K562 (cell line): Measurements from ENCODE around the gene NUP62. TPM values are rescaled to one million over a fixed set of nuclear protein-coding genes. Genes with fewer than 3 reads are reported as not detected.

Experiments
- ATAC-seq: fragments of 200-7000 bp; cut with Tn5 transposase; 3 replicates; pipeline ENCODE4 v1.9.1; 2020; ENCODE audit warnings: moderate library complexity
- BruUV-seq: library from RNA; stranded (reverse); fragments of 400-500 nt; replicated peaks from 2 replicates; lab custom pipeline; 2021; lab: Mats Ljungman, UMichigan
- CTCF ChIA-PET: fragments of 300-600 bp; formaldehyde crosslinking; extraction: SDS; loops from one replicate; lab custom pipeline; 2021; ENCODE audit warnings: low intra/inter-chr PET ratio; lab: Yijun Ruan, JAX
- POLR2A ChIA-PET: fragments of 300-600, 350-650 bp; sonication (Branson Sonifier 250); formaldehyde crosslinking; extraction: SDS; loops from one replicate; lab custom pipeline; 2021; ENCODE audit warnings: antibody characterized with exemption, inconsistent platforms; lab: Yijun Ruan, JAX
- DNase-seq, 4 experiments: peaks; one replicate each; pipeline versions ENCODE4 v3.0.0 to v3.0.0-alpha.2; 2011 to 2018; ENCODE audit warnings: low spot score in 3 of 4, mixed read lengths in 3 of 4; ENCODE audit errors: extremely low read depth in 1 of 4
- FAIRE-seq: peaks from 2 replicates; lab custom pipeline; 2011; peaks lifted over from hg19 to GRCh38; lab: Jason Lieb, UNC
- H2AFZ ChIP-seq: 2 replicates; pipeline ENCODE4 v1.6.0; 2011; ENCODE audit warnings: low read depth, low read length, control low read depth, inconsistent platforms
- H3K27ac ChIP-seq: fragments of 200-600 bp; 3 replicates; pipeline ENCODE4 v1.8.0; 2011; ENCODE audit warnings: low read depth, mild to moderate bottlenecking, control low read depth, inconsistent platforms, low read length, moderate library complexity, mixed read lengths; ENCODE audit errors: extremely low read depth
- H3K27me3 ChIP-seq, 2 experiments: fragments of 300-600 bp in 1 of 2; 2 replicates in 1 of 2; 3 replicates in 1 of 2; pipeline versions ENCODE4 v1.6.0 to v1.8.0; 2011; ENCODE audit warnings: inconsistent platforms in 2 of 2, low read length in 2 of 2, mild to moderate bottlenecking in 1 of 2, mixed read lengths in 1 of 2, moderate library complexity in 1 of 2; ENCODE audit not compliant: control insufficient read depth in 2 of 2, insufficient read depth in 2 of 2
- H3K36me3 ChIP-seq: fragments of 300-600 bp; 3 replicates; pipeline ENCODE4 v1.8.0; 2011; ENCODE audit warnings: mild to moderate bottlenecking, low read length, inconsistent platforms; ENCODE audit not compliant: control insufficient read depth, insufficient read depth
- H3K4me1 ChIP-seq, 2 experiments: fragments of 200-600 bp in 1 of 2; replicated peaks in 1 of 2; 2 replicates in 1 of 2; 3 replicates in 1 of 2; pipeline versions ENCODE4 v1.5.1 to v1.8.0; 2011; ENCODE audit warnings: inconsistent platforms in 2 of 2, low read length in 2 of 2, mild to moderate bottlenecking in 1 of 2, mixed read lengths in 1 of 2, moderate library complexity in 1 of 2; ENCODE audit not compliant: control insufficient read depth in 2 of 2, insufficient read depth in 2 of 2
- H3K4me2 ChIP-seq: 2 replicates; pipeline ENCODE4 v1.6.1; 2011; ENCODE audit warnings: low read length, control low read depth, inconsistent platforms, mixed read lengths; ENCODE audit not compliant: insufficient read depth
- H3K4me3 ChIP-seq: fragments of 200-600 bp; sonication (generic), shearing (Covaris generic); 2 replicates; pipeline ENCODE4 v1.5.1; 2016; ENCODE audit warnings: control low read depth, inconsistent platforms
- H3K79me2 ChIP-seq: fragments of 200-600 bp; 3 replicates; pipeline ENCODE4 v1.8.0; 2011; ENCODE audit warnings: low read length, inconsistent platforms; ENCODE audit not compliant: control insufficient read depth, insufficient read depth
- H3K9ac ChIP-seq, 2 experiments: 2 replicates each; pipeline versions ENCODE4 v1.6.0 to v1.6.1; 2011; ENCODE audit warnings: low read depth in 2 of 2, low read length in 2 of 2, control low read depth in 1 of 2, inconsistent platforms in 1 of 2, mild to moderate bottlenecking in 1 of 2, mixed read lengths in 1 of 2; ENCODE audit not compliant: insufficient read depth in 1 of 2
- H3K9me1 ChIP-seq: one replicate; pipeline ENCODE4 v1.6.0; 2011; ENCODE audit warnings: inconsistent platforms, mild to moderate bottlenecking, low read length, moderate library complexity; ENCODE audit not compliant: control insufficient read depth, insufficient read depth
- H3K9me3 ChIP-seq: replicated peaks from 2 replicates; pipeline ENCODE4 v1.5.1; 2011; ENCODE audit warnings: low read depth, low read length, inconsistent platforms; ENCODE audit not compliant: control insufficient read depth, insufficient read depth
- H4K20me1 ChIP-seq: replicated peaks from 2 replicates; pipeline ENCODE4 v1.6.1; 2011; ENCODE audit warnings: low read length, inconsistent platforms, mixed read lengths; ENCODE audit not compliant: control insufficient read depth, insufficient read depth
- CCAR2 ChIP-seq: fragments of 200-400 bp; formaldehyde crosslinking; IDR thresholded peaks from 2 replicates; pipeline ENCODE4 v1.6.1; 2017; ENCODE audit warnings: mild to moderate bottlenecking, low read depth, low read length
- E2F3 ChIP-seq: fragments of 250-450 bp; sonication (Bioruptor Pico); IDR thresholded peaks from 2 replicates; pipeline ENCODE4 v1.4.0; 2020; ENCODE audit warnings: mild to moderate bottlenecking
- GATA2 ChIP-seq: sonication (generic); formaldehyde crosslinking; IDR thresholded peaks from 2 replicates; pipeline ENCODE4 v1.4.0; 2020; ENCODE audit warnings: mild to moderate bottlenecking, missing genetic modification reagents
- KHSRP ChIP-seq: fragments of 450-650 bp; IDR thresholded peaks from 2 replicates; pipeline ENCODE4 v1.6.1; 2017
- L3MBTL2 ChIP-seq: fragments of 450-650 bp; IDR thresholded peaks from 2 replicates; pipeline ENCODE4 v1.6.1; 2016; ENCODE audit warnings: mild to moderate bottlenecking, moderate library complexity
- SIN3B ChIP-seq: fragments of 450-650 bp; IDR thresholded peaks from 2 replicates; pipeline ENCODE4 v1.6.1; 2017; ENCODE audit warnings: low read depth, mild to moderate bottlenecking, moderate library complexity
- WHSC1 ChIP-seq: IDR thresholded peaks from one replicate; pipeline ENCODE4 v1.6.1; 2012; ENCODE audit warnings: low read length, control low read depth, inconsistent platforms
- ZBED1 ChIP-seq: IDR thresholded peaks from 2 replicates; pipeline ENCODE4 v1.6.1; 2014
- WGBS: fragments of 100-300 bp; shearing (Covaris generic); methylation state at CpG from one replicate; pipeline ENCODE4 v1.1.6; 2016; ENCODE audit warnings: low coverage, mixed read lengths; ENCODE audit not compliant: insufficient coverage; ENCODE audit errors: missing lambda C conversion rate; 5-methylcytosine and 5-hydroxymethylcytosine counted together
- in situ Hi-C: fragments of 300-500 bp; cut with MboI; formaldehyde crosslinking; loops from 4 replicates; pipeline ENCODE4 v1.15.0; 2018; ENCODE audit warnings: inconsistent platforms, mixed read lengths
- intact Hi-C: fragments of 100-400 bp; cut with micrococcal nuclease; formaldehyde crosslinking; loops from 2 replicates; pipeline ENCODE4 v1.14.2; 2022
- polyA plus RNA-seq, 8 experiments: library from polyadenylated mRNA; depleted of rRNA in 4 of 8; stranded (reverse) in 5 of 8; unstranded in 3 of 8; fragments of >200 nt; fragmentation: Nextera tagmentation in 2 of 8; fragmentation: Illumina TruSeq in 1 of 8; extraction: Ambion mirVana in 2 of 8; extraction: Trizol in 1 of 8; gene quantifications; 2 replicates each; pipeline versions ENCODE4 v1.2.1 to v1.2.3, GENCODE V29; 2011 to 2014; ENCODE audit warnings: inconsistent platforms in 1 of 8, missing spikeins in 1 of 8
- total RNA-seq, 7 experiments: library from RNA; depleted of rRNA in 6 of 7; stranded (reverse); fragments of >200 nt in 6 of 7; fragmentation: Illumina TruSeq in 2 of 7; extraction: Trizol in 2 of 7; gene quantifications; 2 replicates each; pipeline versions ENCODE4 v1.2.1 to v1.2.3, GENCODE V29; 2011 to 2021; ENCODE audit warnings: low replicate concordance in 1 of 7

NUP62 gene
- total and polyA plus RNA-seq, 9 of the 15 experiments (the other 6 are each of a cell fraction or from before 2014, with no cell fraction given), result 16.9 to 109 (median 66.0) TPM

DNA sequence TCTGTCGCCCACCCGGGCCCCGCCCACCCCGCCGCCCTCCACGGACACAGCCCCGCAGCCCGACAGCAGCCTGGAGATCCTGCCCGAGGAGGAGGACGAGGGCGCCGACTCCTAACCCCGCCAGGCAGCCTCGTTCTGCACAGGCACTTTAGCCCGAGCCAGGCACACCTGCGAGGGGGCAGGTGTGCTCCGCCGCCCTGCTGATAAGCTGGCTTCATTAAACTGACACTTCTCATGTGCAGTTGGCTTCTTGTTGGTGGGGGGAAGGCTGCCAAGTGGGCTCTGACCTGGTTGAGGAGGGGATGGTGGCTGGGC is 40.8 kb downstream of the NUP62 start:
- no peak overlapping the region for H3K27ac ChIP-seq
- intact Hi-C loops, result no loop called here
- POLR2A ChIA-PET, result no interaction called here
- ATAC-seq (no peak), FAIRE-seq (no peak)
- H4K20me1 ChIP-seq, result no peaks in the 10 kb centered on the region
- peaks cover 15% of the 10 kb centered on the region; the same call in 2 of the 3 replicates for H3K36me3 ChIP-seq
- no peaks in the 10 kb centered on the region for H3K9me3 ChIP-seq
- peaks cover 12 to 55% of the 10 kb centered on the region in 2 experiments for H3K4me1 ChIP-seq
- peaks cover 3% of the 10 kb centered on the region for H3K9me1 ChIP-seq
- no TSS peak for BruUV-seq
- in situ Hi-C loops, result no loop called here
- H3K4me2 ChIP-seq, result no peak overlapping the region
- no peaks in the 10 kb centered on the region for H3K79me2 ChIP-seq
- no peak overlapping the region for H3K4me3 ChIP-seq
- H2AFZ ChIP-seq, result no peak overlapping the region
- H3K27me3 ChIP-seq, result no peaks in the 10 kb centered on the region
- H3K9ac ChIP-seq, result no peak overlapping the region
- TF ChIP-seq GATA2 (CRISPR knock-in tag) (no peak), SIN3B (no peak), CCAR2 (no peak), L3MBTL2 (no peak), WHSC1 (no peak), E2F3 (CRISPR knock-in tag) (no peak), ZBED1 (no peak), KHSRP (no peak)
- TF ChIP-seq, all 486 proteins: peak for 0
- WGBS, result 85% methylated on average over 9 of the region's 18 CpGs
- CTCF ChIA-PET, result no interaction called here
- DNase-seq, result no peak
